Osteoblast (primary cell): ENCODE measurements around the gene DNAH8. TPM values are rescaled to one million over a fixed set of nuclear protein-coding genes. Genes with fewer than 3 reads are reported as not detected.

Experiments
- DNase-seq: peaks from one replicate; pipeline ENCODE4 v3.0.0; 2011; ENCODE audit warnings: low spot score, mixed read lengths; ENCODE audit not compliant: insufficient read length; ENCODE audit errors: missing footprints
- H2AFZ ChIP-seq: 2 replicates; pipeline ENCODE4 v1.6.0; 2011; ENCODE audit warnings: mild to moderate bottlenecking, low read length
- H3K27ac ChIP-seq: 2 replicates; pipeline ENCODE4 v1.5.1; 2011; ENCODE audit warnings: mild to moderate bottlenecking, low read depth, low read length, moderate library complexity
- H3K27me3 ChIP-seq: 2 replicates; pipeline ENCODE4 v1.6.0; 2012; ENCODE audit warnings: mild to moderate bottlenecking, control low read depth, inconsistent platforms, low read length, moderate library complexity; ENCODE audit not compliant: insufficient read depth
- H3K36me3 ChIP-seq: 2 replicates; pipeline ENCODE4 v1.5.1; 2011; ENCODE audit warnings: mild to moderate bottlenecking, low read length, control low read depth, moderate library complexity; ENCODE audit not compliant: insufficient read depth
- H3K4me1 ChIP-seq: 2 replicates; pipeline ENCODE4 v1.5.1; 2011; ENCODE audit warnings: mild to moderate bottlenecking, low read length, control low read depth, moderate library complexity; ENCODE audit not compliant: insufficient read depth
- H3K4me2 ChIP-seq: 2 replicates; pipeline ENCODE4 v1.6.0; 2011; ENCODE audit warnings: mild to moderate bottlenecking, low read length; ENCODE audit not compliant: insufficient read depth
- H3K4me3 ChIP-seq: fragments of 200-600 bp; sonication (generic); 3 replicates; pipeline ENCODE4 v1.5.1; 2012; ENCODE audit warnings: mild to moderate bottlenecking, low read length, inconsistent platforms; ENCODE audit not compliant: insufficient read depth
- H3K79me2 ChIP-seq: 2 replicates; pipeline ENCODE4 v1.6.0; 2012; ENCODE audit warnings: mild to moderate bottlenecking, low read length, control low read depth, inconsistent platforms; ENCODE audit not compliant: insufficient read depth
- H3K9me3 ChIP-seq: 2 replicates; pipeline ENCODE4 v1.5.1; 2011; ENCODE audit warnings: low read depth, low read length, control low read depth
- H4K20me1 ChIP-seq: 2 replicates; pipeline ENCODE4 v1.6.0; 2012; ENCODE audit warnings: mild to moderate bottlenecking, low read length, control low read depth; ENCODE audit not compliant: insufficient read depth
- total RNA-seq: library from RNA; depleted of rRNA; stranded (reverse); fragments of >200 nt; gene quantifications from 2 replicates; pipeline ENCODE4 v1.2.3, GENCODE V29; 2012
- TF ChIP-seq, protein P1 (sequence below): IDR thresholded peaks from 2 replicates; pipeline ENCODE4 v1.5.1; 2011; ENCODE audit warnings: mild to moderate bottlenecking, low read depth, low read length, moderate library complexity; ENCODE audit errors: extremely low read depth

DNAH8 gene, protein sequence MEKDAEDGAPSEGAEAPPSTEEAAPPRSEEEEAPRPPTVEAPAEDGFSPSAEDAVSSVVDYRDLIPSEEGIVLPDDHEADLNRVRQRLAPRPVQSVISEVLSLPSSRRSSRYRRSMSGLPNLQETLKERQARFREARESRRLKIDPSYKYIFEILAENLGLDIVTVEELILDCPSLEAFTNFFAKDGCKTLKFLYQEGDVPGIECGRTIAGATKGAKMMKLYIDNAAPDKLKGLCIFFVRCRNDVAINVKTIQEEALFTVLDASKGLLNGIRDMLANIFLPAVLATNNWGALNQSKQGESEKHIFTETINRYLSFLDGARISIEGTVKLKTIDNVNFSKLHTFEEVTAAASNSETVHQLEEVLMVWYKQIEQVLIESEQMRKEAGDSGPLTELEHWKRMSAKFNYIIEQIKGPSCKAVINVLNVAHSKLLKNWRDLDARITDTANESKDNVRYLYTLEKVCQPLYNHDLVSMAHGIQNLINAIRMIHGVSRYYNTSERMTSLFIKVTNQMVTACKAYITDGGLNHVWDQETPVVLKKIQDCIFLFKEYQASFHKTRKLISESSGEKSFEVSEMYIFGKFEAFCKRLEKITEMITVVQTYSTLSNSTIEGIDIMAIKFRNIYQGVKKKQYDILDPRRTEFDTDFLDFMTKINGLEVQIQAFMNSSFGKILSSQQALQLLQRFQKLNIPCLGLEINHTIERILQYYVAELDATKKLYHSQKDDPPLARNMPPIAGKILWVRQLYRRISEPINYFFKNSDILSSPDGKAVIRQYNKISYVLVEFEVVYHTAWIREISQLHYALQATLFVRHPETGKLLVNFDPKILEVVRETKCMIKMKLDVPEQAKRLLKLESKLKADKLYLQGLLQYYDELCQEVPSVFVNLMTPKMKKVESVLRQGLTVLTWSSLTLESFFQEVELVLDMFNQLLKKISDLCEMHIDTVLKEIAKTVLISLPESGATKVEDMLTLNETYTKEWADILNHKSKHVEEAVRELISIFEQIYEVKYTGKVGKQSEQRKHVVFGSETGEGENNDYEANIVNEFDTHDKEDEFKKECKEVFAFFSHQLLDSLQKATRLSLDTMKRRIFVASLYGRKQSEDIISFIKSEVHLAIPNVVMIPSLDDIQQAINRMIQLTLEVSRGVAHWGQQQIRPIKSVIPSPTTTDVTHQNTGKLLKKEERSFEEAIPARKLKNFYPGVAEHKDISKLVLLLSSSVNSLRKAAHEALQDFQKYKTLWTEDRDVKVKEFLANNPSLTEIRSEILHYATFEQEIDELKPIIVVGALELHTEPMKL (N-terminal part only)
- total RNA-seq: under 0.01 and 0.36 TPM in 2 replicates

GRCh38 chr6:38715016-38715689, at the start of gene DNAH8:
Gene DNAH8 (plus strand): TSS chr6:38715311. CDS start chr6:38722810, 7,499 bp downstream.
- no peaks in the 10 kb centered on the region for H4K20me1 ChIP-seq
- H2AFZ ChIP-seq: peak within 1 kb of the TSS; percentile 71
- H3K79me2 ChIP-seq: no peaks in the 10 kb centered on the region
- H3K4me3 ChIP-seq: peak within 1 kb of the TSS; percentile 52
- H3K4me1 ChIP-seq: peaks cover 3% of the 10 kb centered on the region
- TF ChIP-seq, protein P1, sequence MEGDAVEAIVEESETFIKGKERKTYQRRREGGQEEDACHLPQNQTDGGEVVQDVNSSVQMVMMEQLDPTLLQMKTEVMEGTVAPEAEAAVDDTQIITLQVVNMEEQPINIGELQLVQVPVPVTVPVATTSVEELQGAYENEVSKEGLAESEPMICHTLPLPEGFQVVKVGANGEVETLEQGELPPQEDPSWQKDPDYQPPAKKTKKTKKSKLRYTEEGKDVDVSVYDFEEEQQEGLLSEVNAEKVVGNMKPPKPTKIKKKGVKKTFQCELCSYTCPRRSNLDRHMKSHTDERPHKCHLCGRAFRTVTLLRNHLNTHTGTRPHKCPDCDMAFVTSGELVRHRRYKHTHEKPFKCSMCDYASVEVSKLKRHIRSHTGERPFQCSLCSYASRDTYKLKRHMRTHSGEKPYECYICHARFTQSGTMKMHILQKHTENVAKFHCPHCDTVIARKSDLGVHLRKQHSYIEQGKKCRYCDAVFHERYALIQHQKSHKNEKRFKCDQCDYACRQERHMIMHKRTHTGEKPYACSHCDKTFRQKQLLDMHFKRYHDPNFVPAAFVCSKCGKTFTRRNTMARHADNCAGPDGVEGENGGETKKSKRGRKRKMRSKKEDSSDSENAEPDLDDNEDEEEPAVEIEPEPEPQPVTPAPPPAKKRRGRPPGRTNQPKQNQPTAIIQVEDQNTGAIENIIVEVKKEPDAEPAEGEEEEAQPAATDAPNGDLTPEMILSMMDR: no peak
- DNase-seq: peak; percentile 80
- H3K27me3 ChIP-seq: peaks cover 42% of the 10 kb centered on the region
- no peaks in the 10 kb centered on the region for H3K9me3 ChIP-seq
- no peaks in the 10 kb centered on the region for H3K36me3 ChIP-seq
- H3K27ac ChIP-seq: no peak within 1 kb of the TSS
- peak within 1 kb of the TSS; percentile 75 for H3K4me2 ChIP-seq

DNA sequence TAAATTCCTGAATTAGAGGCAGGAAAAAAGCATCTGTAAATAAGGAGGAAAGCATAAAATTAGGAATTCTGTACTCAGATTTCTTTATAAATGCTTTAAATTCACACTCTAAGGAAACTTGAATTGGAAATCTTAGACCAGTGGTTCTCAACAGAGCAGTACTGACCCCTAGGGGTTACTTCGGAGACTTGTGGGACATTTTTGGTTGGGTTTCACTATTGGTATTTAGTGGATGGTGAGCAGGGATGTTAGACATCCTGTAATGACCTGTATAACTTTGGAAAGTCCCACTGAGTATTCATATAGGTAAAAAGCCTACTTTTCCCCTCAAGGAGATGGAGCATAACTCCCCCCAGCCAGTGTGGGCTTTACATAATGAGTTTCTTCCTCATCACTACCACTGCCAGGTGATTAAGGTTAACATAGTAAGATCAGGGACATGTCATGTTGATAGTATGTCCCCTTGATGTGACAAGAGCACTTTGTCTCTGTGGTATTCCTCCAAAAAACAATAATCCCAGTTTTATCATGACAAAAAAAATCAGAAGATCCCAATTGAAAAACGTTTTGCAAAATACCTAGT, 43.1 kb upstream of the DNAH8 start:
- Histone ChIP-seq H4K20me1 (no peaks in the 10 kb centered on the region), H3K36me3 (peaks cover 21% of the 10 kb centered on the region)
- peak; percentile 88 for DNase-seq

GRCh38 chr6:38673397-38674165, 41.5 kb upstream of the DNAH8 start:
- H3K4me2 ChIP-seq: no peak overlapping the region
- H3K36me3 ChIP-seq: peaks cover 21% of the 10 kb centered on the region
- no peak overlapping the region for H3K4me3 ChIP-seq
- no peaks in the 10 kb centered on the region for H4K20me1 ChIP-seq
- TF ChIP-seq, protein P1: no peak
- no peak overlapping the region for H2AFZ ChIP-seq
- H3K79me2 ChIP-seq: no peaks in the 10 kb centered on the region
- no peaks in the 10 kb centered on the region for H3K27me3 ChIP-seq
- H3K9me3 ChIP-seq: no peaks in the 10 kb centered on the region
- DNase-seq: no peak
- no peaks in the 10 kb centered on the region for H3K4me1 ChIP-seq
- no peak overlapping the region for H3K27ac ChIP-seq

More for the DNA sequence above, 43.1 kb upstream of the DNAH8 start:
- H3K79me2 ChIP-seq: no peaks in the 10 kb centered on the region
- H3K27ac ChIP-seq: no peak overlapping the region
- TF ChIP-seq, protein P1: peak; percentile 85
- no peak overlapping the region for H2AFZ ChIP-seq
- H3K4me1 ChIP-seq: no peaks in the 10 kb centered on the region
- H3K9me3 ChIP-seq: no peaks in the 10 kb centered on the region
- H3K4me3 ChIP-seq: no peak overlapping the region
- no peaks in the 10 kb centered on the region for H3K27me3 ChIP-seq
- no peak overlapping the region for H3K4me2 ChIP-seq
